ENCODE measurements around the gene ULK1.

Gene ULK1

DNA sequence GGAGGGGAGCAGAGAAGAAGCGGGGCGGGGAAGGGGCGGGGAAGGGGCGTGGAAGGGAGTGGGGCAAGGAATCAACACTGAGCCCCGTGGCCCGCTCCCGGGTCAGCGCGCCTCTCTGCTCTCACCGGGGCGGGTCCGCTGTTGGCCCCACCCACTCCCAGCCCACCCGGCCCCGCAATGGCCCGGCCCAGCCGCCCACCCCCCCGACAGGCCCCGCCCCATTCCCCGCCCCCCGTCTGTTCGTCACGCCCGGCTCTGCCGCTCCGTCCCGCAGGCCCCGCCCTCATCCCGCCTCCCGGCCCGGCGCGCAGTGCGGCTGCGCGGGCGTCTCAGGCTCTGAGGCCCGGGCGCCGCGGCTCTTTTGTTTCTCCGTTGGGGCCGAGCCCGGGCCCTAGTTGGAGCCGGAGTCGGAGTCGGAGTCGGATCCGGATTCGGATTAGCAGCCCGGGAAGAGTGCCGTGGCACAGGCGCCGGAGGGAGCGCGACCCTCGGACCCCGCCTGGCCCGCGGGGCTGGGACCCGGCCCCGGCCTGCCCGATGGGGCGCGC is at the start of gene ULK1:
TSS of gene ULK1 (plus strand) at position 310 of the 548 bp plus-strand sequence. CDS start 380 bp downstream, outside the sequence.
- DNase-seq, result peak; percentile 89 to 94

GRCh38 chr12:131844656-131845055 is 49.8 kb upstream of the ULK1 start:
- no peak for DNase-seq

GRCh38 chr12:131845121-131845520 is 49.3 kb upstream of the ULK1 start:
- DNase-seq, result no peak

- no peak for DNase-seq
Measured at GRCh38 chr12:131847456-131847855, 47.0 kb upstream of the ULK1 start.

DNA sequence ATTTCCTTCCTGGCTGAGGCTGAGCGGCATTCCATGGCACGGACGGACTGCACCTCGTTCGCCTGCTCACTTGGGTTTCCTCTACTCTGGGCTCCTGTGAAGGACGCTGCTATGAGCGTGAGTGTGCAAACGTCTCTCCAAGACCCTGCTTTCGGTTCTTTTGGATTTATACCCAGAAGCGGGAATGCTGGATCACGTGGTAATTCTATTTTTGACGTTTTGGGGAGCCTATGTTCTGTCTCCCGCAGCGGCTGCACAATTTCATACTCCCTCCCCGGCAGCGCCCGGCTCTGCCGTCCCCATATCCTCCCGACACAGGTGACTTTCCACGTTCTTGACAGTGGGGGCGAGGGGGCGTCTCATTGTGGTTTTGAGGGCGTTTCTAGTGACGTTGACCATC is 45.7 kb upstream of the ULK1 start:
- DNase-seq, result no peak

DNA sequence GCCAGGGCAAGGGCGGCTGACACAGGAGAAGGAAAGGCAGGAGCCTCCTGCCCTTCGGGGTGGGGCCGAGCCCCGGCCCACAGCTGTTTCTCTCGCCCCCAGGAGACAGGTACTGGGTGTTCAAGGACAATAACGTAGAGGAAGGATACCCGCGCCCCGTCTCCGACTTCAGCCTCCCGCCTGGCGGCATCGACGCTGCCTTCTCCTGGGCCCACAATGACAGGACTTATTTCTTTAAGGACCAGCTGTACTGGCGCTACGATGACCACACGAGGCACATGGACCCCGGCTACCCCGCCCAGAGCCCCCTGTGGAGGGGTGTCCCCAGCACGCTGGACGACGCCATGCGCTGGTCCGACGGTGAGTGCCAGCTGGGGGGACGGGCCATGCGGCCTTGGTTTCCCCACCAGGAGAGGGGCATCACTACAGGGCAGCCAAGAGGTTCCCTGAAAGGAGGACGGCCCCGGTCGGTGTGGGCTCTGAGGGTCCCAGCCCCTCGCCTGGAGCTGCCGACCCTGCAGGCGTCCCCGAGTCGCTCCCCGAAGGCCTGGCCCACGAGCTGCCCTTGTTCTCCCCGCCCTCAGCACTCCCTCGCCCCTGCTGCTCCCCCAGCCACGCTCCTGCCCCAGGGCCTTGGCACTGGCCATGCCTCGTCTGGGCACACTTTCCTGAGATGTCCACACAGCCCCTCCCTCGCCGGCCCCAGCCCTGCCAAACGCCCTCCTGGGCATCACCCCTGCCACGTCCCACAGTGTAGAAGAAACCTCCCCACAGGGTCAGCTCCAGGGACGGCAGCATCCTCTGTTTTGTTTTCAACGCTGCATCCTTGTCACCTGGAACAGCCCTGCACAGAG is 44.5 kb upstream of the ULK1 start:
- DNase-seq, result no peak

DNA sequence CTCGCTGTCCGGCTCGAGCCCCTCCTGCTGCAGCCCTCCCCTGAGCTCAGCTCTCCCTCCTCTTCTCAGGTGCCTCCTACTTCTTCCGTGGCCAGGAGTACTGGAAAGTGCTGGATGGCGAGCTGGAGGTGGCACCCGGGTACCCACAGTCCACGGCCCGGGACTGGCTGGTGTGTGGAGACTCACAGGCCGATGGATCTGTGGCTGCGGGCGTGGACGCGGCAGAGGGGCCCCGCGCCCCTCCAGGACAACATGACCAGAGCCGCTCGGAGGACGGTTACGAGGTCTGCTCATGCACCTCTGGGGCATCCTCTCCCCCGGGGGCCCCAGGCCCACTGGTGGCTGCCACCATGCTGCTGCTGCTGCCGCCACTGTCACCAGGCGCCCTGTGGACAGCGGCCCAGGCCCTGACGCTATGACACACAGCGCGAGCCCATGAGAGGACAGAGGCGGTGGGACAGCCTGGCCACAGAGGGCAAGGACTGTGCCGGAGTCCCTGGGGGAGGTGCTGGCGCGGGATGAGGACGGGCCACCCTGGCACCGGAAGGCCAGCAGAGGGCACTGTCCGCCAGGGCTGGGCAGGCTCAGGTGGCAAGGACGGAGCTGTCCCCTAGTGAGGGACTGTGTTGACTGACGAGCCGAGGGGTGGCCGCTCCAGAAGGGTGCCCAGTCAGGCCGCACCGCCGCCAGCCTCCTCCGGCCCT is 43.4 kb upstream of the ULK1 start:
- no peak for DNase-seq

DNA sequence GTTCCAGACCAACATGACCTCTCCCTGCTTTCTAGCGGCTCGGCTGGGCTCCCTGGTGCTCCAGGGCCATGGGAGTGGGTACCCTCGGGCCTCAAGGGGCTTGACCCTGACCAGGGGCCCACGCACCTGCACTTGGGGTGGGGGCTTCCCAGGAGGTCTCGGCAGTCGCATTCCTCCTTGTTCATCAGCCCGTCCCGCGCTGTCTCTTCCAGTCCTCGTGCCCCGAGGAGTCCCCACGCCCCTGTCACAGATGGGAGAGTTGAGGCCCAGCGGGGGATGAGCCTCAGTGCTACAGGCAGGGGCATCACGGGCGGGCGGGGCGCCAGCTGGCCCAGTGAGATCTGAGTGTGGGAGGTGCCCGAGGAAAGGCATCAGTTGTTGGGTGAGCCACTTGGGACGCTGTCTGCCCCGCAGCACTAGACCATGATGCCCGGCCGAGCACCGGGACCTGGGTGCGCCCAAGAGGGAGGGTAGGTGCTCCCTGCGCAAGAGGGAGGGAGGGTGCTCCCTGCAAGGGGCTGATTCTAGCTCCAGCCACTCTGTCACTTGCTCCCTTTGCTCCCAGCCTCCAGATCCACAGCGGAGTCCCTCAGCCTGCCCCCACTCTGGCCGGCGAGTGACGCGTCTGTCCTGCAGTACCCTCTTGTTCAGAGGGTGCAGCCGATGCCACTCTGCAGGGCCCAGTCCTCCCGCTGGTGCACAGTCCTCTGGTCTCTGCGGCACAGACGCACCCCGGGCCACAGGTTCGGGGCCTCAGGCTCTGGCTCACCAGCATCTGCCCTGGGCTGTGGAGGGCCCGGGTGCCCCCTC is 42.5 kb upstream of the ULK1 start:
- no peak for DNase-seq

DNA sequence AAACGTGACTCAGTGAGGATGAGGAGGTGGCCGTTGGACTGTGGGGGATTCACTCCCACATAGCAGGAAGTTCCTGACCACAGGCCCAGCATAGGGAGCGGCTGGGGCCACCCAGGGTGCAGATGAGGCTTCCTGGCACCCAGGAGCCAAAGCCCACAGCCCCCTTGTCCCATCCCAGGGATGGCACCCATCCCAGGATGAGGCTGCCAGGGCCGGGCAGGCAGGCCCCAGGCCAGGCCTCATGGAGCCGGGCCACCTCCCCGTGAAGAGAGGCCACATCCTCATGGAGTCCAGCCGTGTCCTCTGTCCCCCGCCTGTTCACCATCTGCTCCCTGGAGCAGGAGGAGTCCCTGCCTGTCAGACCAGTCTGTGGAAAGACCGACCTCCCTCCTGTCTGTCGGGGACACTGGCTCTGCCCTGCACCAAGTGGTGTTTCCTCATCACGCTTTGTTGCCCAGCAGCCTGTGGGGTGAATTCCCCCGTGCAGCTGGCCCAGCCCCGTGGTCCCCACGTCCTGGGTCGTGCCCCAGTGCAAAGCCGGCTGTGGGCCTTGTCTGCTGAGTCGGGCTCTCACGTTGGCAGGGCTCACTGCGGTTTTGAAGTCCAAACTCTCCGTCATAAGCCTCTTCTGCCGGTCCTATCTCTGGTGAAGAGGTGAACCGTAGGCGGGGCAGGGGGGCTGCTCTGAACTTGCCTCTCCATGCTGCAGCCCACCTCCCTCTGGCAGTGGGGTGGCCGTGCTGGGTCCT is 41.7 kb upstream of the ULK1 start:
- DNase-seq, result no peak

- no peak for DNase-seq
Measured at GRCh38 chr12:131853832-131854797, 40.3 kb upstream of the ULK1 start.

DNA sequence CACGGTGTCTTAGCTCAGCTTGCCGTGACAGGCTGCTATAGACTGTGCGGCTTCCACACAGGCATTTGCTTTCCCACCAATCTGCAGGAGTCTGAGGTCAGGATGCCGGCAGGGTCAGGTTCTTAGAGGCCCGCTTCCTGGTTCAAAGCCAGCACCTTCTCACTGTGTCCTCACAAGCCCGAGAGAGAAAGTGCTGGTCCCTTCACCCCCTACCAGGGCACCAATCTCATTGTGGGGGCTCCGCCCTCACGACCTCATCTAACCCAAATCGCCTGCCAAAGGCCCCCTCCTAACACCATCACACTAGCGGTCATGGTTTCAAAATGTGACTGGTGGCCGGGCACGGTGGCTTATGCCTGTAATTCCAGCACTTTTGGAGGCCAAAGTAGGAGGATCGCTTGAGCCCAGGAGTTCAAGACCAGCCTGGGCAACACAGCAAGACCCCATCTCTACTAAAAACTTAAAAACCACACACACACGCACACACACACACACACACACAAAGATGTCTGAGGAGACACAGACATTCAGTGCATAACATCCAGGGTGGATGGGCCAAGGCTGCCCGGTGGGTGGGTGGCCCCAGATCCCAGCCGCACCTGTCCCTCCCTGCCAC is 39.5 kb upstream of the ULK1 start:
- no peak for DNase-seq

DNA sequence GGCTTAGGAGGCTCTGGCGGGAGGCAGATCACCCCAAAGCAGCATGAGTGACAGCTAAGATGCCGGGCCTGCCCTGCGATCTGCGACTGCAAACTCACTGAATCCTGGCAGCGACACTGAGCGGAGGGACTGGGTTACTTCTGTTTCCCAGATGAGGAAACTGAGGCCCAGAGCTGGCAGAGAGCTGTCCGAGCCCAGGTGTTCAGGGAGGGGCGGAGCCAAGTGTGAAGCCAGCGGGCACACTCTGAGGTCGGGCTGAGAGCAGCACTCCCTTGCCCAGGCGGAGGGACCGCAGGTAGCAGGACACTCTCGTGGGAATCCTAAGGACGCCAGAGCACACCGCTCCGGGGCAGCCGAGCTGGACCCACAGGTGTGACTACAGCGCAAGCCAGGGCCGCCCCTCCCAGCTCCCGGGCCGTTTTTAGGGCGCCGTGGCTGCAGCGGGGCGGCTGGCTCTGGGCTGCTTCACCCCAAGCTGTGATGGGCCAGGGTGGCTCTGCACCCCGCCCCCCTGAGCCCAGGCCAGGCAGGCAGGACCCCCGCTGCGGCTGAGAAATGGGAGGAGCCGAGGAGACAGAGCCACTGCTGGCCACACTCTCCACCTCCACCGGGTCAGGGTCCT is 38.8 kb upstream of the ULK1 start:
- no peak for DNase-seq

GRCh38 chr12:131856366-131857097 is 37.9 kb upstream of the ULK1 start:
- no peak for DNase-seq

DNA sequence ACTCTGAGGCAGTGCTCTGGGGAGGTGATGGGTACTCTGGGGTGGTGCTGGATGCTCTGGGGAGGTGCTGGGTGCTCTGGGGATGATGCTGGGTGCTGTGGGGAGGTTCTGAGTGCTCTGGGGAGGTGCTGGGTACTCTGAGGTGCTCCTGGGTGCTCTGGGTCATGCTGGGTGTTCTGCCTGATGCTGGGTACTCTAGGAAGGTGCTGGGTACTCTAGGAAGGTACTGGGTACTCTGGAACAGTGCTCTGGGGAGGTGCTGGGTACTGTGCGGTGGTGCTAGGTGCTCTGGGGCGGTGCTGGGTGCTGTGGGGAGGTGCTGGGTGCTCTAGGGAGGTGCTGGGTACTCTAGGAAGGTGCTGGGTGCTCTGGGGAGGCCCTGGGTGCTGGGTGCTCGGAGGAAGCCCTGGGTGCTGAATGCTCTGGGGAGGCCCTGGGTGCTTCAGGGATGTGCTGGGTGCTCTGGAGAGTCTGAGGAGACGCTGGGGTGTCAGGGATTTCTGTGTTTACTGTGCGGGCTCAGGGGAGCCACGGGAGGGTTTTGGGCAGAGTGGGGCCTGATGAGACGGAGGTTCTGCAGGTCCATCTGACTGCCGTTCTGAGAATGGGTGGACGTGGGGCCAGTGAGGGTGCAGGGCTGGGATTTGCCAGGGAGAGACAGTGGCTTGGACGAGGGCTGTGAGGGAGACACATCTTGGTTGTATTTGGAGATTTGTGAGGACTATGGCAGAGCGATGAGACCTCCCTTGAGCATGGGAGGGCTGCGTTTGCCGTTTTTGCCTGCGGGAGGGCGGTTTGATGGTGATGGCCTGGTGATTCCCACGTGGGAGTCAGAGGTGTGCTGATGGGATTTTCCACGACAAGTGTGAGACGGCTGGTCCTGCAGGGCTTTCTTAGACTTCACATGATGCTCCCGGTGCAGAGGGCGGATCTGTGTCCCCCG is 36.2 kb upstream of the ULK1 start:
- no peak for DNase-seq

DNA sequence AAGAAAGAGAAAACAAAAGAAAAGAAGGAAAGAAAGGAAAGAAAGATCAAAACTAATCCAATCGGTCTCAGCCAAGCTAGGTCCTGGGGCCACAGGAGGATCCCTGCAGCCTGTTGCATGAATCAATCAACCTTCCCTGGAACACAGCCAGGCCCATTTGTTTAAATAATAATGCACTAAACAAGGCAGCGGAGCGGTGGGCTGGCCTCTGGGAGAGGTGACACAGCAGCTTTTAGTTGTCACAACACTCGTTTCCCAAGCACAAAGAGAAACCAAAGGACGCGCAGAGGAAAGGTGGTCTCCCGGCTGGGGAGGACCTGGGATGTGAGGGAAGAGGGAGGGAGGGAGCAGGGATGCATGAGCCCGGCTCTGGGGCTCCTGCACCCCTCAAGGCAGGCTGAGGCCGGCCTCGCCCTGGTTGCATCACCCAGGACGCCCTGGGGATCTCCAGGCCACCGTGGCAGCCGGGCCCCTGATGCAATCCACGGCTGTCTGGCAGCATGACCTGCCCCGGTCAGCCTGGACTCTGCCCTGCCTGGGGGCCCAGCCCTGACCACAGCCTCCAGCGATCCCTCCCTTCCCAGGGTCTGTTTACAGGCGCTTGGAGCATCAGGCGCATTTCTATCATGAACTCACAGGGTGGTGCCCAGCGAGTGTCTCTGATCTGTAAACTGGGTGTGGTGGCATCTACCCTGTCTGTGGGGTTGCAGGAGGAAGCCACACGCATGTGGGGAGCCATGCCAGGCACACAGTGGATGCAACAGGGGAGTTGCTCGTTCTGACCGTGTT is 33.8 kb upstream of the ULK1 start:
- DNase-seq, result no peak

GRCh38 chr12:131861261-131862083 is 33.0 kb upstream of the ULK1 start:
- no peak for DNase-seq

DNA sequence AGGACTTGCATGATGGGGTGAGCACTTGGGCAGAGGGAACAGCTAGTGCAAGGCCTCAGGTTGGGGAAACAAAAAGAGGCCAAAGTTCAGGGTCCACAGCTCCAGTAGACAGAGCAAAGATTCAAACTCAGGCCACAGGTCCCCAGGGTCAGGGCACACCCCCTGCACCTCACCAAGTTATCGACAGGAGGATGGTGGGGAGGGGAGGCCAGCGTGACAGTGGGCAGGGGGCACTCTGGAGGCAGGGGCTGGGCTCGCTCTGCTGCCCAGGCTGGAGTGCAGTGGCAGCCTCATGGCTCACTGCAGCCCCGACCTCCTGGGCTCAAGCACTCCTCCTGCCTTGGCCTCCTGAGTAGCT is 32.4 kb upstream of the ULK1 start:
- DNase-seq, result no peak
